Measurements from ENCODE around the gene CRYGB.

Gene CRYGB

GRCh38 chr2:208146006-208146405, at the start of gene CRYGB:
Gene CRYGB (minus strand): TSS chr2:208146158. CDS start chr2:208146120, 38 bp downstream.
- no peak within 1 kb of the TSS for H3K27ac Mint-ChIP-seq

GRCh38 chr2:208195531-208195930, 49.6 kb upstream of the CRYGB start:
- Mint-ChIP-seq H3K27me3 (no peaks in the 10 kb centered on the region), H3K27ac (no peak overlapping the region), H3K9me3 (ENCODE audit: low read depth) (no peaks in the 10 kb centered on the region), H3K4me1 (ENCODE audit: low read depth) (no peaks in the 10 kb centered on the region), H3K36me3 (no peaks in the 10 kb centered on the region), H3K4me3 (no peak overlapping the region)

More at GRCh38 chr2:208146006-208146405, at the start of gene CRYGB:
- H3K9me3 Mint-ChIP-seq (ENCODE audit: low read depth), result no peaks in the 10 kb centered on the region
- no peaks in the 10 kb centered on the region for H3K4me1 Mint-ChIP-seq (ENCODE audit: low read depth)
- peaks cover 2% of the 10 kb centered on the region for H3K27me3 Mint-ChIP-seq
- no peaks in the 10 kb centered on the region for H3K36me3 Mint-ChIP-seq
- H3K4me3 Mint-ChIP-seq, result no peak within 1 kb of the TSS

DNA sequence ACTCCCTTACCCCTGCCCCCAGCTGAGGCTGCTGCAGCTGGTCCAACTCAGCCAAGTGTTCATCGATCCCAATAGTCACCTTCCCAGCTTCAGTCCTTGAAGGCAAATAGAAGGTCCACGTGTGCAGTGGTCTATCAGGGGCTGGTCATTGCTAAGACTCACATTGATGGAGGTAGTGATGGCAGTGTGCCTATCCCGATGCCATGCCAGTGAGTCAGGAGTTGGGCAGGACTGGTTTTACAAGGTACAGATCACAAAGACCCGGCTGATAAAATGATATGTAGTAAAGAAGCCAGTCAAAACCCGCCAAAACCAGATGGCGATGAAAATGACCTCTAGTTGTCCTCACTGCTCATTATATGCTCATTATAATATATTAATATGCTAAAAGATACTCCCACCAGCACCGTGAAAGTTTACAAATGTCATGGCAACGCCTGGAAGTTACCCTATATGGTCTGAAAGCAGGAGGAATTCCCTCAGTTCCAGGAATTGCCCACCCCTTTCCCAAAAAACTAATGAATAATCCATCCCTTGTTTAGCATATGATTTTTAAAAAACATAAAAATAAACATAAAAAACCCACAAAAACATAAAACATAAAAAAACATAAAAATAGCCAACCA, 46.8 kb upstream of the CRYGB start:
- Mint-ChIP-seq H3K9me3 (ENCODE audit: low read depth) (no peaks in the 10 kb centered on the region), H3K27ac (no peak overlapping the region), H3K4me1 (ENCODE audit: low read depth) (no peaks in the 10 kb centered on the region), H3K27me3 (no peaks in the 10 kb centered on the region), H3K4me3 (no peak overlapping the region), H3K36me3 (no peaks in the 10 kb centered on the region)

- H3K36me3 Mint-ChIP-seq, result no peaks in the 10 kb centered on the region
- H3K4me1 Mint-ChIP-seq (ENCODE audit: low read depth), result no peaks in the 10 kb centered on the region
- H3K9me3 Mint-ChIP-seq (ENCODE audit: low read depth), result no peaks in the 10 kb centered on the region
- no peak within 1 kb of the TSS for H3K4me3 Mint-ChIP-seq
- H3K27ac Mint-ChIP-seq, result no peak within 1 kb of the TSS
- H3K27me3 Mint-ChIP-seq, result peaks cover 2% of the 10 kb centered on the region
These were observed 44.0 kb upstream of the CRYGB start, which contains the start of gene C2orf80 for GRCh38 chr2:208189810-208190503. Gene C2orf80 (minus strand): TSS chr2:208190030. CDS start chr2:208186986, 3,044 bp downstream.

DNA sequence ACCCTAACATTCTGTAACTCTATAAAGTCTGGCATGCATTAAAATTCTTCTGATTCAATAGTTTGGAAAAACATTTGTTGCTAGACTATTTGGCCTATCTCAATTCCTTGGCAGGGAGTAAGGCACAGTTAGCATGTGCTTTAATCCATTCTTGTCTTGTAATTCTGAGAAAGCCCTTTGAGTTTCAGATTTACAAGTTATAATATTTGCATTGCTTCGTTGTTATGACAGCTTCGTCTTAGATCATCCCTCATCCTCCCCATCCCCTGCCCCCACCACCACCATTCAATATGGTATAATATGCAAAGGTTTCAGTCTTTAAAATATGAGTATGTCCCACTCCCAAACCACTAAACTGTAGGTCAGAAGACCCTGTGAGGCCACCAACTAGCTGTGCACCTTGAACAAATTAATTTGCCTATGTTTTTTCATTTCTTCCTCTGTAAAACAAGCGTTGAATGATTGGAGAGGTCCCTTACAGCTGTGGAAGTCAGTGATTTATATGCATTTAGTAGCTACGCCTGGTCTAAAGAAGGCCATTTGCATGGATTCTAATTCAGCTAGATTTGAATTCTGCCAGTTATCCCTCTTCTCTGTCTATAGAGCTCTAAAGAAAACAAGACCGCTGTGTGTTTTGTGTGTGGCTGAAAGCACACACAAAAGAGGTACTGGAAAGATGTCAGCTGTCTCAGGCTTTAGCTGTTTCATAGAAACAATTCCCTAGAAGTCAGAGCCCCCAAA, 43.3 kb upstream of the CRYGB start:
- Mint-ChIP-seq H3K27ac (no peak overlapping the region), H3K36me3 (no peaks in the 10 kb centered on the region), H3K4me1 (ENCODE audit: low read depth) (no peaks in the 10 kb centered on the region), H3K4me3 (no peak overlapping the region), H3K27me3 (peaks cover 2% of the 10 kb centered on the region), H3K9me3 (ENCODE audit: low read depth) (no peaks in the 10 kb centered on the region)

GRCh38 chr2:208186893-208187292, 40.9 kb upstream of the CRYGB start:
- Mint-ChIP-seq H3K27ac (no peak overlapping the region), H3K36me3 (no peaks in the 10 kb centered on the region), H3K9me3 (ENCODE audit: low read depth) (no peaks in the 10 kb centered on the region), H3K4me1 (ENCODE audit: low read depth) (no peaks in the 10 kb centered on the region), H3K27me3 (peaks cover 10% of the 10 kb centered on the region), H3K4me3 (no peak overlapping the region)

DNA sequence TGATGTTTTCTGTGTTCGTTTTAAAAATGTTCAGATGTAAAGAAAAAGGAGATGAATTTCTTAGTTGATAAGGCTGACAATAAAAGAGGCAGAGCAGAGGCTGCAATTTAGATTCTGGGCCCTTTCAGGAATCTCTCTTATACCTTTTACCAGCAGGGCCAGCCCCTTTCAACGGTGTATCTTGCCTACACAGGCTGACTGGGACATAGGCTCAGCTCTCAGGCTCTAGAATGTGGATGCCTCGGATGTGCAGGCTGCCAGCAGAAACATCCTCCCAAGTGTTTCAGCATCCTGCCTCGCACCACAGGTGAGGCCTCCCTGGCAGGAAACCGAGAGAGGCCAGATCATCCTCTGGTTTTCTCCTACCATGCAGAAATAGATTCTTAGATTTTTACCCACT, 40.5 kb upstream of the CRYGB start:
- H3K4me3 Mint-ChIP-seq, result no peak overlapping the region
- H3K4me1 Mint-ChIP-seq (ENCODE audit: low read depth), result no peaks in the 10 kb centered on the region
- no peaks in the 10 kb centered on the region for H3K9me3 Mint-ChIP-seq (ENCODE audit: low read depth)
- H3K27me3 Mint-ChIP-seq, result peaks cover 10% of the 10 kb centered on the region
- H3K27ac Mint-ChIP-seq, result no peak overlapping the region
- no peaks in the 10 kb centered on the region for H3K36me3 Mint-ChIP-seq

DNA sequence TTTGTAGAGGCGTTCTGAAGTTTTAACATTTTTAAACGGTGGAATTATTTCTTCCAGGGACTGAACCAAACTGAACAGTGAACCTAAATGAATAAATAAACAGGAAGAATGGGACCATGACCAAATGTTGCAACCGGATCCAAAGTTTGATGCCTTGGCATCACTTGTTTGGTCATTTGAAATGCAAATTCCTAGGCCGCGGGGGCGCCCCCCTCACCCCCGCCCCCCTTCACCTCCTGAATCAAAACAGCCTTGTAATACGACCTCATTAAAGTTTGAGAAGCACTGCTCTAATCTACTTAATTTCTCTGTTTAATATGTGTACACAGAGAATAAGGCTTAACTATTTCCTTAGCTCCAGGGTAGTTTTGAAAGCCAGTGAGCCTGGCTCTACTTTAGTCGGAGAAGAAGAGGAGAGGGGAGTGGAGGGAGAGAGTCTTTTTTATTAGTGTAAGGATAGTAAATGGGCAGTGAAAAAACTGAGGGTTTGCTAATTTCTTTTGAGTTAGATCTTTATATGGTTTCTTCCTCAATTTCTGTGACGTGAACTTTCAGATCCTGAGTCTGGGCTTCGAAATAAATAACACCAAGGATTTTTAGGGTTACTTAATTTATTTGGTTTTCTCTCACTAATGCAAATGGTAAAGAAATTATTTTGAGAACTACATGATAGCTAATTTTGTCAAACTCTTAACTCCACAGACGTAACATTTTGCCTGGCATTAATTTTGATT, 38.2 kb upstream of the CRYGB start:
- H3K27ac Mint-ChIP-seq, result no peak overlapping the region
- no peak overlapping the region for H3K4me3 Mint-ChIP-seq
- H3K9me3 Mint-ChIP-seq (ENCODE audit: low read depth), result no peaks in the 10 kb centered on the region
- H3K36me3 Mint-ChIP-seq, result no peaks in the 10 kb centered on the region
- H3K27me3 Mint-ChIP-seq, result peaks cover 10% of the 10 kb centered on the region
- no peaks in the 10 kb centered on the region for H3K4me1 Mint-ChIP-seq (ENCODE audit: low read depth)

DNA sequence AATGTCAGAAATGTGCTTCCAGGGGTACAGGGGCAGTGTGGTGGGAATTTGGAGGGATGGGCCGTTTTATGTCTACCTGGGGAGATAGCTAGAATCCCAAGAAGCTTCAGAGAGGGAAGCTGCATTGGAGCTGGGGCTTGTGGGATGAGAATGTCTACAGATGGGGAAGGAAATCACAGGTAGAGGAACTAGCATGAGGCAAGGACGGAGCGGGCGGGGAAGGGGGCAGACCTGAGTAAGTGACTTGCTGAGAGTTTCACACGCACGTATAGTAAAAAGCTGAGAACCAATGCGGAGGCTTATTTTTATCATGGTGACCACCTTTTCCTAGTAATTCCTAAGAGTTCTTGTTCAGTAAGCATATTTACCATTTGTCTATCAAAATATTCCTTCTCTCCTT, 37.6 kb upstream of the CRYGB start:
- Mint-ChIP-seq H3K27ac (no peak overlapping the region), H3K27me3 (peaks cover 10% of the 10 kb centered on the region), H3K4me3 (no peak overlapping the region), H3K9me3 (ENCODE audit: low read depth) (no peaks in the 10 kb centered on the region), H3K4me1 (ENCODE audit: low read depth) (no peaks in the 10 kb centered on the region), H3K36me3 (no peaks in the 10 kb centered on the region)

DNA sequence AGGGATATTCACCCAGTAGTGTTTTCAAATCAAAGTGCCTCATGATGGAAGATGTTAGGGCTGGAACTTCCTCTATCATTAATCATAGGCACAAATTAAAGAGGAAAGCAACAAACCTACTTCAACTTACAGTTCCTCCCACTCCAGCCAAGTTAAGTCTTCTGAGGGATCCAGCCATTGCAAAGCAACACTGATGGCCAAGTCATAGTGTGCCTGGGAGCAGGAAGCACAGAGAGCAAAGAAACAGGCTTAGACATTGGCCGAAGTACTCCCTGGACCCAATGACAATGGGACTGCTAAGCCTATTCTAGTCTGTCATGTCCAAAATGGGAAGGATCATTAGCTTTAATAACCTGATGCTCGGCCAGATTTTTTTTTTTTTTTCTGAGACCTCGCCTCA, 36.9 kb upstream of the CRYGB start:
- no peaks in the 10 kb centered on the region for H3K4me1 Mint-ChIP-seq (ENCODE audit: low read depth)
- H3K27ac Mint-ChIP-seq, result no peak overlapping the region
- H3K4me3 Mint-ChIP-seq, result no peak overlapping the region
- peaks cover 10% of the 10 kb centered on the region for H3K27me3 Mint-ChIP-seq
- H3K36me3 Mint-ChIP-seq, result no peaks in the 10 kb centered on the region
- H3K9me3 Mint-ChIP-seq (ENCODE audit: low read depth), result no peaks in the 10 kb centered on the region

- Mint-ChIP-seq H3K27ac (no peak overlapping the region), H3K4me1 (ENCODE audit: low read depth) (peaks cover 3% of the 10 kb centered on the region), H3K9me3 (ENCODE audit: low read depth) (no peaks in the 10 kb centered on the region), H3K36me3 (no peaks in the 10 kb centered on the region), H3K27me3 (peaks cover 11% of the 10 kb centered on the region), H3K4me3 (no peak overlapping the region)
These were observed 33.2 kb upstream of the CRYGB start for GRCh38 chr2:208179028-208179609.

- H3K27ac Mint-ChIP-seq, result no peak overlapping the region
- no peak overlapping the region for H3K4me3 Mint-ChIP-seq
- H3K36me3 Mint-ChIP-seq, result no peaks in the 10 kb centered on the region
- peaks cover 3% of the 10 kb centered on the region for H3K27me3 Mint-ChIP-seq
- H3K9me3 Mint-ChIP-seq (ENCODE audit: low read depth), result no peaks in the 10 kb centered on the region
- H3K4me1 Mint-ChIP-seq (ENCODE audit: low read depth), result peaks cover 3% of the 10 kb centered on the region
These were observed 29.8 kb upstream of the CRYGB start for GRCh38 chr2:208175840-208176153.

- Mint-ChIP-seq H3K4me3 (no peak overlapping the region), H3K36me3 (no peaks in the 10 kb centered on the region), H3K9me3 (ENCODE audit: low read depth) (no peaks in the 10 kb centered on the region), H3K4me1 (ENCODE audit: low read depth) (peaks cover 3% of the 10 kb centered on the region), H3K27me3 (peaks cover 4% of the 10 kb centered on the region), H3K27ac (no peak overlapping the region)
These were observed 29.3 kb upstream of the CRYGB start for GRCh38 chr2:208175069-208175839.

GRCh38 chr2:208174144-208174543, 28.2 kb upstream of the CRYGB start:
- Mint-ChIP-seq H3K4me3 (no peak overlapping the region), H3K4me1 (ENCODE audit: low read depth) (peaks cover 3% of the 10 kb centered on the region), H3K27me3 (peaks cover 7% of the 10 kb centered on the region), H3K9me3 (ENCODE audit: low read depth) (no peaks in the 10 kb centered on the region), H3K27ac (no peak overlapping the region), H3K36me3 (no peaks in the 10 kb centered on the region)

All from activated naive CD8-positive, alpha-beta T cell (primary cell).